K562 (cell line): ENCODE results near the gene NINJ2. TPM values are rescaled to one million over a fixed set of nuclear protein-coding genes. Genes with fewer than 3 reads are reported as not detected.

Source experiments
- ATF3 ChIP-seq, 2 experiments: fragments of 450-650 bp in 1 of 2; sonication (generic) in 1 of 2; formaldehyde crosslinking in 1 of 2; IDR thresholded peaks in 1 of 2; conservative IDR thresholded peaks in 1 of 2; 2 replicates each; pipeline versions ENCODE4 v1.6.1 to v1.8.1; 2016 to 2023; ENCODE audit warnings: mild to moderate bottlenecking in 2 of 2, moderate library complexity in 2 of 2, inconsistent platforms in 1 of 2, missing genetic modification reagents in 1 of 2
- FOSL1 ChIP-seq: fragments of 200-800 bp; sonication (Bioruptor generic); conservative IDR thresholded peaks from 2 replicates; pipeline ENCODE4 v1.6.1; 2016; ENCODE audit warnings: missing genetic modification characterization, missing compliant biosample characterization
- HNRNPLL ChIP-seq: fragments of 200-400 bp; formaldehyde crosslinking; IDR thresholded peaks from 2 replicates; pipeline ENCODE4 v1.6.1; 2017; ENCODE audit warnings: low read length, low read depth, mild to moderate bottlenecking; ENCODE audit not compliant: poor library complexity, severe bottlenecking
- NCOA6 ChIP-seq: fragments of 450-650 bp; IDR thresholded peaks from 2 replicates; pipeline ENCODE4 v1.6.1; 2017; ENCODE audit warnings: mild to moderate bottlenecking
- POLR3G ChIP-seq: IDR thresholded peaks from 2 replicates; pipeline ENCODE4 v1.6.1; 2011; ENCODE audit not compliant: insufficient read length, insufficient replicate concordance; ENCODE audit errors: extremely low read depth
- PTRF ChIP-seq: fragments of 450-650 bp; IDR thresholded peaks from 2 replicates; pipeline ENCODE4 v1.6.1; 2016; ENCODE audit warnings: mild to moderate bottlenecking, missing genetic modification characterization, missing compliant biosample characterization
- RFX1 ChIP-seq: fragments of 450-650 bp; IDR thresholded peaks from 2 replicates; pipeline ENCODE4 v1.6.1; 2016; ENCODE audit warnings: mild to moderate bottlenecking, moderate library complexity
- TAF9B ChIP-seq: fragments of 450-650 bp; IDR thresholded peaks from 2 replicates; pipeline ENCODE4 v1.6.1; 2018; ENCODE audit warnings: mild to moderate bottlenecking; ENCODE audit not compliant: partially characterized antibody
- polyA plus RNA-seq, 8 experiments: library from polyadenylated mRNA; depleted of rRNA in 4 of 8; stranded (reverse) in 5 of 8; unstranded in 3 of 8; fragments of >200 nt; fragmentation: Nextera tagmentation in 2 of 8; fragmentation: Illumina TruSeq in 1 of 8; extraction: Ambion mirVana in 2 of 8; extraction: Trizol in 1 of 8; gene quantifications; 2 replicates each; pipeline versions ENCODE4 v1.2.1 to v1.2.3, GENCODE V29; 2011 to 2014; ENCODE audit warnings: inconsistent platforms in 1 of 8, missing spikeins in 1 of 8
- total RNA-seq, 7 experiments: library from RNA; depleted of rRNA in 6 of 7; stranded (reverse); fragments of >200 nt in 6 of 7; fragmentation: Illumina TruSeq in 2 of 7; extraction: Trizol in 2 of 7; gene quantifications; 2 replicates each; pipeline versions ENCODE4 v1.2.1 to v1.2.3, GENCODE V29; 2011 to 2021; ENCODE audit warnings: low replicate concordance in 1 of 7
- TF ChIP-seq, protein P1 (sequence below): sonication (generic); formaldehyde crosslinking; IDR thresholded peaks from 2 replicates; pipeline ENCODE4 v1.8.1; 2023; ENCODE audit warnings: mild to moderate bottlenecking, missing genetic modification reagents

NINJ2 gene
- total and polyA plus RNA-seq, 9 of the 15 experiments (the other 6 are each of a cell fraction or from before 2014, with no cell fraction given): 2.6 to 16.0 (median 4.5) TPM

- TF ChIP-seq, protein P1, sequence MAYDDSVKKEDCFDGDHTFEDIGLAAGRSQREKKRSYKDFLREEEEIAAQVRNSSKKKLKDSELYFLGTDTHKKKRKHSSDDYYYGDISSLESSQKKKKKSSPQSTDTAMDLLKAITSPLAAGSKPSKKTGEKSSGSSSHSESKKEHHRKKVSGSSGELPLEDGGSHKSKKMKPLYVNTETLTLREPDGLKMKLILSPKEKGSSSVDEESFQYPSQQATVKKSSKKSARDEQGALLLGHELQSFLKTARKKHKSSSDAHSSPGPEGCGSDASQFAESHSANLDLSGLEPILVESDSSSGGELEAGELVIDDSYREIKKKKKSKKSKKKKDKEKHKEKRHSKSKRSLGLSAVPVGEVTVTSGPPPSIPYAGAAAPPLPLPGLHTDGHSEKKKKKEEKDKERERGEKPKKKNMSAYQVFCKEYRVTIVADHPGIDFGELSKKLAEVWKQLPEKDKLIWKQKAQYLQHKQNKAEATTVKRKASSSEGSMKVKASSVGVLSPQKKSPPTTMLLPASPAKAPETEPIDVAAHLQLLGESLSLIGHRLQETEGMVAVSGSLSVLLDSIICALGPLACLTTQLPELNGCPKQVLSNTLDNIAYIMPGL: no peak
- TF ChIP-seq TAF9B (no peak), POLR3G (no peak), HNRNPLL (no peak), PTRF (tag) (no peak), NCOA6 (peak; percentile 22; the same call in 1 of the 2 replicates), RFX1 (no peak), FOSL1 (tag) (peak; percentile 41; the same call in 1 of the 2 replicates), ATF3 (IDR thresholded peaks at IDR 0.05) (peak; percentile 84), ATF3 (CRISPR knock-in tag; conservative IDR thresholded peaks at IDR 0.05) (no peak)
These were observed 3.6 kb upstream of the NINJ2 start (continued) for GRCh38 chr12:666766-667308.
